ENCODE results near the gene TMEM163.
"Not testable (repeated sequence)": the region's sequence is repeated elsewhere in the genome, so short reads cannot be mapped to it uniquely, and the experiment has no call there.

Gene TMEM163

DNA sequence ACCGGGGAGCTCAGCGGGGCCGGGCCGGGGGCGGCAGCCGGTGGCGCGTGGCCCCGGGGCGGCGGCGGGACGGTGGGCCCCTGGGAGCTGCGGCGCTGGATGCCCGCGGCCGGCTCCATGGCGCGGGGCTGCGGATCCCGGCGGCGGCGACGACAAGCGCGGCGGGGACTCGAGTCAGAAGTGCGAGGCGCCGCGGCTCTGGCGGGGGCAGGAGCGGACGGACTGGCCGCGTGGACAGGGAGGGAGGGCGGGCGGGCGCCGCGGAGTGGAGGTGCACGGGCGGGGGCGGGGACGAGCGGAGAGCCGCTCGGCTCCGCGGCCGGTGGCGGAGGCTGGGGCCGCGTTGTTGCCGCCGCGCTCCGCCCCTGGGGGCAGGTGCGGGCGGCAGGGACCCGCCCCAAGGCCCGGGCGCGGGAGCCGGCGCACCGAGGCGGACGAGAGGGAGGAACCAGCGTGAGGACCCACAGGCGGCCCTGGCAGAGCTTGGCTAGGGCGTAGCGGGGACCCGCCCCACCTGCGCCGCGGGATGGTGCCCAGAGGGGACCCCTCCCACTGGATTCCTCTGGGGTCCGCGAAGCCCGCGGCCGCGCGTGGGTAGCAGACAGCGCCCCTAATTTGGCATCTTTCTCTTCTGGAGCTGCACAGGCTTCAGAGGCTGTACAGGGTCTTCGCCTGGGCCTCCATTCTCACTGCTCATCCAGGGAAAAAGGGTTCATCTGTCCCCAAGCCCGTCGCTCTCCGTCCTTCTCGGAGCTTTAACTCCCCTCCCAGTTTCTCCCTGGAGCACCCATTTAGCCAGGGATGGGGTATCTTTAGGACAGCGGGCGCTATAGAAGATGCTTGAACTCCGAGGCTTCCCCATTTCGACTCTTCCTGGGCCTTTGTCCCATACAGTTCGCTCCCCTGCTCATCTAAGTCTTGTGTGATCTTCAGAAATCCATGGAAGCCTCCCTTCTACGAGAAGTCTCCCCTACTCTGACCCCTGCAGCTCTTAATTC is at the start of gene TMEM163:
TSS of gene TMEM163 (minus strand) at position 184 of the 998 bp plus-strand sequence.
- DNase-seq (ENCODE audit: low read depth in 2 of 2, low spot score in 1 of 2): no peak

DNA sequence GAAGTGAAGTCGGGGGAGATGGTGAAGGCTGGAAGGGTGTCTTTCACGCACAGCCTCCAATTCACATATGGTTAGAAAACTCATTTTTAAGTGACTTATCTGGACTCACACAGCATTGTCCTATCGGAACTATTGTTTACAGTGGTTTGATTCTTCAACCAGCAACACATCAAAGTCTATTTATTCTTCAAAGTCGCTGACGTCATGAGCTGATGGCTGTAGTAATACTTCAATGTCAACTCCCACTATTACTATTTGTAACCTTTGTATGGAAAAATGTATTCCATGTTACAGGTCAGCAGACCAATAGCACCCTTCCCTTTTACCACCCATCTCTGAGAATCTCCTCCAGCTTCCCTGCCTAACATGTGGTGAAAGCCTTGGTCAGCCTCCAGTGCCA is 47.8 kb upstream of the TMEM163 start:
- no peak for DNase-seq (ENCODE audit: low read depth in 2 of 2, low spot score in 1 of 2)

DNA sequence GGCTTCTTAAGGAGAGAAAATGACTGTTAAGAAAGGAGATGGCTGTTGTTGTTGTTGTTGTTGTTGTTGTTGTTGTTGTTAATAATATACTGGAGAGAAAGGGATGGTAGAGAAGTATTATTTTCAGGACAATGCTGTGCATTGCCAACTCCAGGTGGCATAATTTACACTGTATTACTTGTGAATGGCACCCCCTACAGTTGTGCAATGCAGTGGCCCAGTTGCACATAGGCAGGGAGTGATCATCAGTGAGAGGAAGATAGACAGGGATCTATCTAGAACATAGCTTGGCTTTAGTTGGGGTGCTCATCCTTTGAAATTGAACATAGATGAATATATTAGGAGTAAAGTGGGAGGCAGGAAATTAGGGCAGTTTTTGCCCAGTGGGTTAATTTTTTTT is 47.2 kb upstream of the TMEM163 start:
- no peak for DNase-seq (ENCODE audit: low read depth in 2 of 2, low spot score in 1 of 2)

DNA sequence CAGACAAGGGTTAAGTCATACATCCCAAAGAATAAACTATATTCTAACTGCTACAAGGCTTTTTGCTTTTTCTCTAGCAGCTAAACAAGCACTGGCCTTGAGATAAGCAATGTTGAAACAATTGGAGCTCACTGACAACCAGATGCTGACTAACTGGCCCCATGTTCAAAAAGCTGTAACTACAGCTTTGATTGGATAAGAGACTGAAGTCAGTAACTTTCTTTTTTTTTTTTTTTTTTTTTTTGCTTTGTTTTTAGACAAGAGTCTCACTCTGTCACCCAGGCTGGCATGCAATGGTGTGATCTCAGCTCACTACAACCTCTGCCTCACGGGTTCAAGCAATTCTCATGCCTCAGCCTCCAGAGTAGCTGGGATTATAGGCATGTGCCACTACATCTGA is 45.4 kb upstream of the TMEM163 start:
- no peak for DNase-seq (ENCODE audit: low read depth in 2 of 2, low spot score in 1 of 2)

DNA sequence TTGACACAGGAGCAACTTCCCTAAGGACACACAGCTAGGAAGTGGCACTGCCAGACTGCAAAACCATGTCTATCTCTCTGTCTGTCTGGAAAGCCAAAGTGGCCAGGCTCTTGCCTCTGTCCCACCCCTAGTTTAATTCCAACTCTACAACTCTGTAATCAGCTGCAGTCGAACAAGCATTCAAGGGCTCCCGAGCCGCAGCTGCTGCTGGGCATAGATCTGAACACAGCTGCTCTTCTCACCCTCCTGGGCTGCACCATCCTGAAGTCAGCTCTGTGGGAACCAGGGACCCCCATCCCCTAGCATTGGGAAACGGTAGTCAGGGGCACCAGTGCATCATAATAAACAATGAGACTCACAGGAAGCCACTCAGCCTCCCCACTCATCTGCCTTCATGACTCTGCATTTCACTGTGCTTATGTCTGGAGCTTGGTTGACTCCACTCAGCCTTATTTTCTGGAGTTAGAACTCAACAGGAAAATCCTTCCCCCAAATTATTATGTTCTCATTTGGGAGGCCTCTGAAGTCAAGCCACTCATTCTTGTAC is 44.4 kb upstream of the TMEM163 start:
- DNase-seq (ENCODE audit: low read depth in 2 of 2, low spot score in 1 of 2): no peak

DNA sequence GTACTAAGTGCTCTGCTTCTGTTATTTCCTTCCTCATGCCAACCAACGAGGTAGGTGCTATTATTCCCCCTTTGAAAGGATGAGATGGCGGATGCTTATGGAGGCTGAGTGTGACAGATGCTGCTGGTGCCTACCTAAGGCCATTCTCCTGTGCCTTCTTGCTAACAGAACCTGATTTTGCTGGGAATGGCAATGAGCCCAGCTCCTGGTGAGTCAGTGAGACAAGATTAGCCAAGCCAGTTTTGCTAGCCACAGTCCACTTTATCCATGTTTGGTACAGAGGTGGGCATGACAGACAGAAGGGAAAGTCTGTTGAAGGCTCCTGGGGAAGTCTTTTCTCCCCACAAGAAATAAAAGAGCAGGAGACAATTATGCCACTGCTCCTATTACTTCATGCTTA is 43.7 kb upstream of the TMEM163 start:
- DNase-seq (ENCODE audit: low read depth in 2 of 2, low spot score in 1 of 2): no peak

DNA sequence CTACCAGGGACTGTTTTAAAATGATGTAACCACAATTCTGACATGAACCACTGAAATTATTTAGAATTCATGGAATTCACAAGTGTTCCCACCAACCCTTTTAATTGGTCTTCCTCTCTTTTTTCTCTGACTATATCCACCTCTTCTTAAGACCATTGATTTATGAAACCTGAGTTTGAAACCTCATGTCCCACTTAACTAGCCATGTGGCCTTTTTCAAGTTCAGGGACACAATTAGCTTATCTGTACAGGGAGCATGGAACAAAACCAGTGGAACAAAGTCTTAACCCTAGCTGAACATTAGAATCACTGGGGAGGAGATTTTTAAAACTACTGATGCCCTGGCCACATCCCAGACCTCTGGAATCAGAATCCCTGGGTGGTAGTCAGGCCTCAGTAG is 41.6 kb upstream of the TMEM163 start:
- DNase-seq (ENCODE audit: low read depth in 2 of 2, low spot score in 1 of 2): no peak

DNA sequence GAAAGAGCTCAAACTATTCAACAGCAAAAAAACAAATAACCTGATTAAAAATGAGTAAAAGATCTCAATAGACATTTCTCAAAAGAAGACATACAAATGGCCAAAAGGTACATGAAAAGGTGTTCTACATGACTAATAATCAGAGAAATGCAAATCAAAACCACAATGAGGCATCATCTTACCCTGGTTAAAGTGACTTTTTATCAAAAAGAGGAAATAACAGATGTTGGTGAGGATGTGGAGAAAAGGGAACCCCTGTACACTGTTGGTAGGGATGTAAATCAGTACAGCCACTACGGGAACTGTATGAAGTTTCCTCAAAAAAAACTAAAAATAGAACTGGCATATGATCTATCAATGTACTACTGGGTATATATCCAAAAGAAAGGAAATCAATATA is 39.8 kb upstream of the TMEM163 start:
- DNase-seq (ENCODE audit: low read depth in 2 of 2, low spot score in 1 of 2): no peak

DNA sequence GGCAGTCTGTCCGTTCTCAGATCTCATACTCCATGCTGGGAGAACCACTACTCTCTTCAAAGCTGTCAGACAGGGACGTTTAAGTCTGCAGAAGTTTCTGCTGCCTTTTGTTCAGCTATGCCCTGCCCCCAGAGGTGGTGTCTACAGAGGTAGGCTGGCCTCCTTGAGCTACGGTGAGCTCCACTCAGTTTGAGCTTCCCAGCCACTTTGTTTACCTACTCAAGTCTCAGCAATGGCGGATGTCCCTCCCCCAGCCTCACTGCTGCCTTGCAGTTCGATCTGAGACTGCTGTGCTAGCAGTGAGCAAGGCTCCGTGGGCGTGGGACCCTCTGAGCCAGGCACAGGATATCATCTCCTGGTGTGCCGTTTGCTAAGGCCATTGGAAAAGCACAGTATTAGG is 33.2 kb upstream of the TMEM163 start:
- DNase-seq (ENCODE audit: low read depth in 2 of 2, low spot score in 1 of 2): not testable (repeated sequence)

DNA sequence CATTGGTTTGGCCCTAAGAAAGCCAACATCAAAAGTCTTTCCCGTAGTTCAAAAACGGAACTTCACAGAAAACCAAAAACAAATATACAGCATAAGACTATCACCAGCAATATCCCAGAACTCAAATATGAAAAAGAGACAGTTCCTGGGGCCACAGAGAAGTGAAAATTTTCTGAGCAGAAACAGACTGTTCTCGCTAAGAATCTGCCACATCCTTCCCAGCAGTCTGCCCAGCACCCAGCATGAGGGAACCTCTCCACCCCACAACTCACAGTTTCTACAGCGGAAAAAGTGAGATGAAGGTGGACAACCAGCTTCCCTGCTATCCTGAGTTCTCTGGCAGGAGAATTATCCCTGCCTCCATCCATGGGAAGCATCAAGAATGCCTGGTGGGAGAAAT is 26.7 kb upstream of the TMEM163 start:
- DNase-seq (ENCODE audit: low read depth in 2 of 2, low spot score in 1 of 2): no peak

DNA sequence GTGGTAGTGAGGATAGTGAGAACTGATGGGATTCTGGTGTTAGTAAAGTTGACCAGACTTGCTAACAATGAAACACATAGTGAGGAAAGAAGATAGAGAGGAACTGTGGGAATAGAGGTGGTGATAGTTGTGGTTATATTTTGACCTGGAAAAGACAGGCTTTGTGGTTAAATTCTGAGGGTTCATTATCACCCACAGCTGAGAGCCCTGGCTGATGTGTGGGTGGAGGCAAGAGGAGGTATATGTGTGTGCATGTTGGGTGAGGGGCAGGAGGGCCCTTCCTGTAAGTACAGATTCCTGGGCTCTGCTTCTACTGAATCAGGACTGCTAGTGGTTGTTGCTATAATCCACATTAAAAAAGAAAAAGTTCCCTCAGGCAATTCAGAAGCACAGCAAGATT is 26.2 kb upstream of the TMEM163 start:
- no peak for DNase-seq (ENCODE audit: low read depth in 2 of 2, low spot score in 1 of 2)

DNA sequence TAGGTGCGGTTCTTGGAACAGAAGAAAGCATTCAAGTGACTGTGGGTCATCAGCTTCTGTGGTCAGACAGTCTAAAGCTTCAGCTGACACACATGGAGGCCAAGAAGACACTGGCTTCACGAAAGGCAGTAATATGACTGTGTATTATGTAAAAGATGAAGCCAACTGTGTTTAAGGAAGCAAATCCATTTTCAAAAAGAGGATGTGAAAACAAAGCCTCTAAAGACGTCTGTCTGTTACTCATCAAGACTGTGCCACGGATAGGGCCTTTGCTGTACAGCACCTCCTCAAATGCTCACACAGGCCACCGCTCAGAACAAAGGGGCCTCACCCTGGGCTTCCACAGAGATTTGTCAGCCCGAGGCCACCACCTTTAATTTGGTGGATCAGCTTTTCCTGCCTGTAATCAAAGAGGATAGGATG is 21.1 kb upstream of the TMEM163 start:
- no peak for DNase-seq (ENCODE audit: low read depth in 2 of 2, low spot score in 1 of 2)

DNA sequence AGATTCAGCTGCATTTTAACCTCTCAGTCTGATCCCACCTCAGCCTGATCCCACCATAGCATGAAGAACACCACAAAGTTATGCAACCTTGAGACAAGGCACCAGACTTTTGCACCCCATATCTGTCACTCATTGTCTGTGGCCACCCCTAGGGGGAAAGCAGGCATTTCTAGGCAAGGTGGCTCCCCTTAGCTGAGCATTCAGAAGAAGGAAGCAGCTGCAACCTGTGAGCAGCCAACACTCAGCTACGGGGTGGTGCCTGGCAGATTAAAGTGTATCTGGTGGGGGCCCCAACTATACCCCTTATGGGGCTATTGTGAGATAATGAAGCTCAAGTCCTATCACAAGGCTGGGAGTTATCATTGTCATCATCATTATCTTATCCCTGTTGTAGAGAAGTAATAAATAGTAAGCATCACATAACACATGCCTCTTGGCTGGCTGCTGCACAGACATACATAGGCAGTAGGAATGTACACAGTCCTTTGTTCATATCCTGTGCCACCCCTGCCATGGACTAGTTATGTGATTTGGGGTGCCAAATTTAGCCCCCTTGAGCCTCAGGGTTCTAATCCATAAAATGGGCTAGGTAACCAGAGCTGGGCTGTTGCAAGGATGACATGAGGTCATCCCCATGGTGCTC is 20.6 kb upstream of the TMEM163 start:
- no peak for DNase-seq (ENCODE audit: low read depth in 2 of 2, low spot score in 1 of 2)

DNA sequence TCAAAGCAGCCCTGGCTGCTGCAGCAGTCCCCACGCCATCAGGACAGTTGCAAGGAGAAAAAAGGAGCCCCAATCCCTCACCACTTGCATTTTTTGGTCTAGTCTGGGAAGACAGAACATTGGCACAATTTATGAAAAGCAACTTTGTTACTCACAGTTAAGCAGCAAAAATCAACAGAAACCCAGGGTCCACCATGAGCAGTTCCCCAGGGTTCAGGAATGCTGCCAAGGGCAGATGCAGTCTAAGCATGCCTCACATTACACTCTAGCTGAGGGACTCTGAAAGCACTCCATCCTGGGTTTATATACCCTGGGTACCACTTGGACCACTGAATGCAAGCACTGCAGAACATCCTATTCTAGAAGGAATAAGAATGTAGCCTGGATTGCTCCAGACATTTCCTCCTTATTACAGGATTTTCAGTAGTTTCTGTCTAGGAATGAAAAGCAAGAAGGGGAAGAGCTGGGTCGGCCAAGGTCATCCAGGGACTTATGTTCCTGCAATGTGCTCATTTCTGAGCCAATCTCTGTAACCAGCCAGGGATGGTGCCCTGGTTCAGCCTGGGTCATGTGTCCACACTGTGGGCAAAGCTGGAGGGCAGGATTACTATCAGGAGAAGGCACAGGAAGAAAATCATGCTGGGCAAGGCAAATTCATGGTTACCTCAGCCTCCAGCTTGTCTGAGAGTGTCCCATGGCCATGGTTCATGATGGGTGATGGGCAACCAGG is 19.5 kb upstream of the TMEM163 start:
- DNase-seq (ENCODE audit: low read depth in 2 of 2, low spot score in 1 of 2): no peak

DNA sequence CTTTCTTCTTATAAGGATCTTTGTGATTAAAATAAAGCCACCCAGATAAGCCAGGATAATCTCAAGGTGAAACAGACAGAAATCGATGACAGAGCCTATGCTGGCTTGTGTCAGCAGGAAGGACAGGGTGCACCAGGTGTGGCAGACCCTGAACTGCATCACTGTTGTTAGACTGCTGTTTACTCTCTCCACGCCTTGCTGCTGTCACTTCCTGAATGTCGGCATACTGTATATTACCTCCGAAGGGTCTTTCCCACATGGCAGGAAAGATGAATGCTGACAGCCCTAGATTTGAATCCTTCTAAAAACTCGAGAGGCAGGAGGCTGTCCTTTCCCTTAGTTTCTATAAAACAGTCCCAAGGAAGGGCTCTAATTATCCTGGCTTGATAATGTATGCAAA is 18.9 kb upstream of the TMEM163 start:
- DNase-seq (ENCODE audit: low read depth in 2 of 2, low spot score in 1 of 2): no peak

DNA sequence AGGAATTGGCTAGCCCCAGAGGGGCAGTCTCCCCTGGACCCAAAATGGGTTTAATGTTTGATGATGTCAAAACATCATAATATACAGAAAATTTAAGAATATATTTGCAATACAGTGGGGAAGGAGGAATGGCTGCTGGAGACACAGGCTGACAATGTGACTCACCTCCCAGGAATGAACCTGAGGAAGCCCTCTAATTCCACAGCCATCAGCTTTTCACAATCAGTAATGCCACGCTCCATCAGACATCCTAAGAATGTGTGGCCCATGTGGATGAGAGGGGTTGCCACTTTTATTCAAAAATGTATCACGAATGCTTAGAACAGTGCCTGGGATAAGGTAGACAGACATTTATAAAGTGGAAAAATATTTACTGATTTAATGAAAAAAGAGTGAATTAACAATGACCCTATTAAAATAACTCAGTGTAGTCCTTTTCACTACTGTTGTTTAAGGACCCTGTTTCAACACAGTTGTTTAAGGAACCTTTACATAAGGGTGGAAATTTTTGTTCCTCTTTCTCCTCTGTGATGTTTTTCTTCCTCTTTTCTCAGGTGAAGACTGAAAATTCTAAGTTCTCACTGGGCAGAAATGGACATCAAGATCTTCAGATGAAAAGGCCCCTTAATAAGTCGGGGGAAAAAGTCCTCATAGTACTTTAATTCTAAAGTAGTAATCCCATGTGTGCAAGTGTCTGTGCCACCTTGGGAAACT is 17.5 kb upstream of the TMEM163 start:
- DNase-seq (ENCODE audit: low read depth in 2 of 2, low spot score in 1 of 2): no peak

DNA sequence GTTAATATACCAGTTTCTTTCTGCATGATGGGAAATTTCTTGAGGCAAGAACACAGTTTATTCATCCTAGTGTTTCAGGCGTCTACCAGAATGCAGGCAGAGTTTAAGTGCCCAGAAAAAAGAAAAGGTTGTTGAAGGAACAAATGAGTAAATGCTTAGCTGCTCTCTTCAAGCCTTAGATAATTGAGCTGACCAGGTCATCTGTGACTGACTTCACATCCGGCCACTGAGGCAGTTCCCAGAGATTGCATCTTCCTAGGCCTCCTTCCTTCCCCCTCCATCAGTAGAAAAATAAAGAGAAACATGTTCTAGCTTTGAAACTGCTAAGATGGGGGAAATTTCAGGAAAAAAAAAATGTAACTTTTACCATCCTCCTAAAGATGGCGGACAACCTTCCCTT is 9.4 kb upstream of the TMEM163 start:
- DNase-seq (ENCODE audit: low read depth in 2 of 2, low spot score in 1 of 2): no peak

DNA sequence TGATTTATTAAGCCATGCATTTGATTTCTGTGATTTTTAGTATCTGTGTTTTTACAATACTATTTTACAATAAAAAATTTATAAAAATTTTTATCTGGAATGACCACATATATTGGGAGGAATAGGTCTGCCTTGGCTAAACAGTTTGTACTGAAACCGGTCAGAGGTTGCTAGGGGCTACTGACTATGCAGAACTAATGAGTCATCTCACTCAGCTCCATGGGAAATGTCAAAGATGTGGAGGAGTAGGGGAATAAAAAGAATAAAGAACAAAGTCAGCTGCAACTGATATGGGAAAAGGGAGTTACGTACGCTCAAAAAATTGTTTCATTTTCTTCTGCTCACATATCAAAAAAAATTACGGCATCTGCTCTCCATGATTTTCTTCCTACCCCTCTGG is 8.6 kb upstream of the TMEM163 start:
- DNase-seq (ENCODE audit: low read depth in 2 of 2, low spot score in 1 of 2): no peak

DNA sequence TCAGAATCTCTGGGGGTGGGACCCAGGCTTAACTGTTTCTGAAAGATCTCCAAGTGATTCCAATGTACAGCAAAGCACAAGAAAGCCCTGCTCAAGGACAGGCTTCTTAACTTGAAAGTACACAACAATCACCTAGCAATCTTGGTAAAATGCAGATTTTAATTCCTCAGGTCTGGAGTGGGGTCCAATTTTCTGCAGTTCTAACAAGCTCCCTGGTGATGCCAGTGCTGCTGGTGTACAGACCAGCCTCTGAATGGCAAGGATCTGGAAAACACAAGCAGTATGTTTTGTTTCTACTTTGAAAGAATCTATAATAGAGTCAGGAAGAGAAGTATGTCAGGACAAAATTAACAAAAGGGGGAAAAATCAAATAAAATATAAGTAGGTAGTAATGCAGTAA is 7.8 kb upstream of the TMEM163 start:
- no peak for DNase-seq (ENCODE audit: low read depth in 2 of 2, low spot score in 1 of 2)

DNA sequence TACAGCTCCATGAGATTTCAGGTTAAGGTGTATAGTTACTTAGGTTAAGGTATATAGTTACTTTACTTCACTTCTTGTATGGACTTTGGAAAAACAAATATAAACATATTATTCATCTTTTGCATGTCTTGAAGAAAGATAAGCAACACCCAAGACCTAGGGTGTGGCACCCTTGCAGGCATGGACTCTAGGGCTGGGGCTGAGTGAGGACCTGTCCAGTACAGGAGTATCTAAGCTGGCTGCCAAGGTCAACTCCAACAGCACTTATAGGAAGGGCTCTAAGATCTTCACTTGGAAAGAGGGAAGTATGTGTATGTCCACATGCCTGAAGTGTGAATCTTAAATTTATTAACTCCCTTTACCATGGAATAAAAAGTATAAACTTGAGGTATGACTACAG is 7.1 kb upstream of the TMEM163 start:
- no peak for DNase-seq (ENCODE audit: low read depth in 2 of 2, low spot score in 1 of 2)

DNA sequence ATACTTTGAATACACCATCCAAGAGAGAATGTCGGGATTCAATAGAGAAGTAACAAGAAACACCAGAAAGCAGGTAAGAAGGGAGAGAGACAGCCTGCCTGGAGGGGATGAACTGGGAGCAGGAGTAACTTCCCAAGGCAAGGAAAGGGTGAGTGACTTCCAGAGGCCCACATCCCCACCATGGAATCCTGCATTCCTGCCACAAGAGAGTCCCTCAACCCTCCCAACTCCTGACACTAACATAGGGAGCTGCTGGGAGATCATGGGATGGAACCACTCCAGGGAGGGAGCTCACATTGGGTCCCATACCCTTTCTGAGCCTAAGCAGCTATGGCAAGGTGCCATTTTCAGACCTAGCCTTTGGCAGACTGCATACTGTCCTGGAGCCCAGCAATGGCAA is 5.5 kb upstream of the TMEM163 start:
- no peak for DNase-seq (ENCODE audit: low read depth in 2 of 2, low spot score in 1 of 2)

Measured in stimulated activated CD8-positive, alpha-beta memory T cell treated with anti-CD3 and anti-CD28 coated beads, Interleukin-4, amount 100 ng/mL, for 4 hours (primary cell).